IMR-90 (cell line): Measurements from ENCODE around the gene MDH1B. TPM values are rescaled to one million over a fixed set of nuclear protein-coding genes. Genes with fewer than 3 reads are reported as not detected.

Experiments used
- ATAC-seq: fragments of 200-7000 bp; cut with Tn5 transposase; 2 replicates; pipeline ENCODE4 v1.9.1; 2020; ENCODE audit warnings: low read depth, mild to moderate bottlenecking, moderate library complexity
- Bru-seq: library from RNA; stranded (reverse); fragments of 400-500 nt; gene quantifications from one replicate; lab custom pipeline; 2021; lab: Mats Ljungman, UMichigan
- BruChase-seq, 2 experiments: library from RNA; stranded (reverse); fragments of 400-500 nt; gene quantifications; one replicate each; lab custom pipeline; 2021; lab: Mats Ljungman, UMichigan
- BruUV-seq: library from RNA; stranded (reverse); fragments of 400-500 nt; replicated peaks from 2 replicates; lab custom pipeline; 2021; lab: Mats Ljungman, UMichigan
- CTCF ChIA-PET: fragments of 300-600 bp; formaldehyde crosslinking; extraction: SDS; loops from one replicate; lab custom pipeline; 2021; ENCODE audit warnings: antibody characterized with exemption; lab: Yijun Ruan, JAX
- POLR2A ChIA-PET: fragments of 300-600 bp; sonication (Branson Sonifier 250); formaldehyde crosslinking; loops from one replicate; lab custom pipeline; 2022; ENCODE audit warnings: antibody characterized with exemption; ENCODE audit not compliant: unreplicated experiment; lab: Charles Lee
- DNase-seq: peaks from one replicate; pipeline ENCODE4 v3.0.0; 2013
- H2AFZ ChIP-seq: replicated peaks from 2 replicates; pipeline ENCODE3; 2013; ENCODE audit warnings: low read length, mild to moderate bottlenecking; ENCODE audit not compliant: poor library complexity
- H2AK5ac ChIP-seq: 2 replicates; pipeline ENCODE4 v1.6.1; 2013; ENCODE audit warnings: low read depth, low read length, inconsistent platforms
- H2AK9ac ChIP-seq: replicated peaks from 2 replicates; pipeline ENCODE3; 2013; ENCODE audit warnings: mild to moderate bottlenecking, low read depth, low read length, moderate library complexity; ENCODE audit not compliant: poor library complexity
- H2BK120ac ChIP-seq: 2 replicates; pipeline ENCODE4 v1.6.1; 2013; ENCODE audit warnings: low read depth, low read length, inconsistent platforms
- H2BK15ac ChIP-seq: 3 replicates; pipeline ENCODE4 v1.6.1; 2013; ENCODE audit warnings: low read depth, low read length, inconsistent platforms
- H2BK20ac ChIP-seq: 2 replicates; pipeline ENCODE4 v1.6.1; 2013; ENCODE audit warnings: low read depth, mild to moderate bottlenecking, inconsistent platforms, low read length, moderate library complexity
- H2BK5ac ChIP-seq: 2 replicates; pipeline ENCODE4 v1.6.1; 2013; ENCODE audit warnings: mild to moderate bottlenecking, low read depth, low read length, inconsistent platforms; ENCODE audit not compliant: poor library complexity, severe bottlenecking
- H3K14ac ChIP-seq: replicated peaks from 2 replicates; pipeline ENCODE4 v1.6.1; 2013; ENCODE audit warnings: low read depth, low read length, inconsistent platforms
- H3K18ac ChIP-seq: 2 replicates; pipeline ENCODE4 v1.6.1; 2013; ENCODE audit warnings: low read depth, low read length, control low read depth
- H3K23ac ChIP-seq: 2 replicates; pipeline ENCODE4 v1.6.1; 2013; ENCODE audit warnings: low read depth, low read length, inconsistent platforms
- H3K27ac ChIP-seq: 2 replicates; pipeline ENCODE4 v1.5.1; 2013; ENCODE audit warnings: mild to moderate bottlenecking, control low read depth, low read length; ENCODE audit not compliant: insufficient read depth
- H3K27me3 ChIP-seq: 2 replicates; pipeline ENCODE4 v1.6.1; 2013; ENCODE audit warnings: low read length; ENCODE audit not compliant: control insufficient read depth, insufficient read depth
- H3K36me3 ChIP-seq: 2 replicates; pipeline ENCODE4 v1.6.1; 2013; ENCODE audit warnings: low read length, mixed read lengths; ENCODE audit not compliant: control insufficient read depth, insufficient read depth
- H3K4ac ChIP-seq: 2 replicates; pipeline ENCODE4 v1.6.1; 2013; ENCODE audit warnings: low read depth, low read length, inconsistent platforms
- H3K4me1 ChIP-seq: 2 replicates; pipeline ENCODE4 v1.6.1; 2013; ENCODE audit warnings: low read length, mixed read lengths; ENCODE audit not compliant: control insufficient read depth, insufficient read depth
- H3K4me2 ChIP-seq: 2 replicates; pipeline ENCODE4 v1.6.1; 2013; ENCODE audit warnings: low read depth, mild to moderate bottlenecking, control low read depth, low read length, moderate library complexity
- H3K4me3 ChIP-seq: 2 replicates; pipeline ENCODE4 v1.5.1; 2013; ENCODE audit warnings: low read depth, mild to moderate bottlenecking, control low read depth, low read length, moderate library complexity; ENCODE audit not compliant: insufficient read depth
- H3K56ac ChIP-seq: 2 replicates; pipeline ENCODE4 v1.6.1; 2013; ENCODE audit warnings: low read length, inconsistent platforms; ENCODE audit not compliant: insufficient read depth; ENCODE audit errors: extremely low read depth
- H3K79me1 ChIP-seq, 2 experiments: 2 replicates each; pipeline ENCODE4 v1.6.1; 2013; ENCODE audit warnings: low read length in 2 of 2, inconsistent platforms in 1 of 2, low read depth in 1 of 2
- H3K9ac ChIP-seq: 2 replicates; pipeline ENCODE4 v1.6.1; 2013; ENCODE audit warnings: low read depth, low read length, control low read depth
- H3K9me1 ChIP-seq: 2 replicates; pipeline ENCODE4 v1.6.1; 2013; ENCODE audit warnings: low read length, inconsistent platforms; ENCODE audit not compliant: insufficient read depth
- H3K9me3 ChIP-seq: 2 replicates; pipeline ENCODE4 v1.6.1; 2013; ENCODE audit warnings: low read length; ENCODE audit not compliant: control insufficient read depth, insufficient read depth
- H4K20me1 ChIP-seq: 2 replicates; pipeline ENCODE4 v1.6.1; 2013; ENCODE audit warnings: low read length, inconsistent platforms; ENCODE audit not compliant: insufficient read depth
- H4K5ac ChIP-seq: 2 replicates; pipeline ENCODE4 v1.6.1; 2013; ENCODE audit warnings: mild to moderate bottlenecking, low read depth, low read length, control low read depth
- H4K8ac ChIP-seq, 2 experiments: 2 replicates each; pipeline ENCODE4 v1.6.1; 2013; ENCODE audit warnings: low read depth in 2 of 2, low read length in 2 of 2, control low read depth in 1 of 2, inconsistent platforms in 1 of 2
- H4K91ac ChIP-seq: 2 replicates; pipeline ENCODE4 v1.6.1; 2013; ENCODE audit warnings: low read depth, low read length, inconsistent platforms; ENCODE audit not compliant: insufficient read depth
- CEBPB ChIP-seq: IDR thresholded peaks from 2 replicates; pipeline ENCODE4 v1.6.1; 2012; ENCODE audit warnings: low read depth, low read length, improper control_type of control experiment
- FOS ChIP-seq: fragments of 150-350 bp; IDR thresholded peaks from 2 replicates; pipeline ENCODE4 v1.6.1; 2016; ENCODE audit warnings: low read depth, low read length
- MXI1 ChIP-seq: IDR thresholded peaks from 2 replicates; pipeline ENCODE4 v1.6.1; 2012; ENCODE audit warnings: low read depth, mild to moderate bottlenecking, low read length, moderate library complexity, borderline replicate concordance
- POLR2A ChIP-seq: IDR thresholded peaks from 2 replicates; pipeline ENCODE4 v1.6.1; 2012; ENCODE audit warnings: mild to moderate bottlenecking, low read depth, low read length
- RAD21 ChIP-seq: IDR thresholded peaks from 2 replicates; pipeline ENCODE4 v1.6.1; 2012; ENCODE audit warnings: low read length, improper control_type of control experiment
- WGBS, 2 experiments: methylation state at CpG; one replicate each; pipeline versions ENCODE4 v1.1.5 to v1.1.7; 2013; ENCODE audit warnings: missing lambda C conversion rate in 2 of 2; ENCODE audit not compliant: insufficient read length in 1 of 2; ENCODE audit errors: extremely low coverage in 2 of 2; 5-methylcytosine and 5-hydroxymethylcytosine counted together
- dilution Hi-C: fragments of 300-500 bp; cut with HindIII; formaldehyde crosslinking; loops from one replicate; pipeline ENCODE4 v1.14.3; 2018; ENCODE audit warnings: low sequenced_read_pairs; ENCODE audit not compliant: unreplicated experiment
- in situ Hi-C: fragments of 300-500 bp; cut with MboI; formaldehyde crosslinking; loops from 3 replicates; pipeline ENCODE4 v1.14.3; 2019; ENCODE audit warnings: low sequenced_read_pairs, inconsistent platforms, mixed read lengths
- intact Hi-C: fragments of 100-400 bp; cut with micrococcal nuclease; formaldehyde crosslinking; loops from 2 replicates; pipeline ENCODE4 v1.10.0; 2022
- long read RNA-seq: library from polyadenylated mRNA; unstranded; transcript quantifications from one replicate; pipeline ENCODE4 v2.0.0, GENCODE V29; 2021; ENCODE audit not compliant: unreplicated experiment
- polyA plus RNA-seq, 3 experiments: library from polyadenylated mRNA; depleted of rRNA; stranded (reverse); fragments of >200 nt; gene quantifications; 2 replicates each; pipeline ENCODE4 v1.2.3, GENCODE V29; 2012; ENCODE audit warnings: low replicate concordance in 1 of 3
- total RNA-seq: library from RNA; depleted of rRNA; stranded (reverse); fragments of >200 nt; gene quantifications from 2 replicates; pipeline ENCODE4 v1.2.3, GENCODE V29; 2012; rRNA removed

Gene MDH1B
- total RNA-seq, result 0.54 and 0.56 TPM in 2 replicates
- polyA plus RNA-seq (2012; rRNA removed), result 0.38 and 0.53 TPM in 2 replicates
- 0.19 and 0.35 TPM in 2 replicates for polyA plus RNA-seq (2012; cell fraction: cytosol; rRNA removed)
- 0.11 and 0.71 TPM in 2 replicates for polyA plus RNA-seq (2012; cell fraction: nucleus; rRNA removed; ENCODE audit: low replicate concordance)
- Bru-seq, nascent RNA, result percentile 18 among the genes with signal in this experiment
- BruChase-seq, experiment 1, labeled RNA remaining after a 6-hour chase, result percentile 19 among the genes with signal in this experiment
- BruChase-seq, experiment 2, labeled RNA remaining after a 2-hour chase, result percentile 19 among the genes with signal in this experiment
- long read RNA-seq, partial matches to known transcripts, result 1 of 1 reads
- long read RNA-seq, other reads (novel, unspliced or antisense), result 0 of 1 reads

GRCh38 chr2:206765242-206766056, at the start of gene MDH1B, which contains the start of gene FASTKD2:
TSS of gene MDH1B (minus strand) at chr2:206765328. CDS start at chr2:206765271, 57 bp downstream.
TSS of gene FASTKD2 (plus strand) at chr2:206765606. CDS start at chr2:206766694, 1,088 bp downstream.
- no TSS peak for BruUV-seq

More at GRCh38 chr2:206765242-206766056, at the start of gene MDH1B, which contains the start of gene FASTKD2:
- intact Hi-C loops, result no loop called here
- no peaks in the 10 kb centered on the region for H3K27me3 ChIP-seq
- H3K9ac ChIP-seq, result peak within 1 kb of the TSS; percentile 94
- peak within 1 kb of the TSS; percentile 90 for H3K4me2 ChIP-seq
- H2BK20ac ChIP-seq, result peak within 1 kb of the TSS; percentile 77
- no peak within 1 kb of the TSS for H2AK5ac ChIP-seq
- H3K9me1 ChIP-seq, result no peaks in the 10 kb centered on the region
- peak; percentile 91 for TF ChIP-seq POLR2A
- peak; percentile 84; the same call in 1 of the 2 replicates for TF ChIP-seq MXI1
- no peak; the same call in 1 of the 2 replicates for TF ChIP-seq FOS
- TF ChIP-seq CEBPB, result no peak
- no peak for TF ChIP-seq RAD21
- H4K8ac ChIP-seq, result peak within 1 kb of the TSS; percentile 51 to 97
- peak within 1 kb of the TSS; percentile 94 for H3K56ac ChIP-seq
- H2BK5ac ChIP-seq, result peak within 1 kb of the TSS; percentile 86
- no peaks in the 10 kb centered on the region for H3K4me1 ChIP-seq
- H3K18ac ChIP-seq, result peak within 1 kb of the TSS; percentile 94
- POLR2A ChIA-PET, result no interaction called here
- ATAC-seq (peak; percentile 95), DNase-seq (peak; percentile 97)
- H2BK120ac ChIP-seq, result peak within 1 kb of the TSS; percentile 87
- peak within 1 kb of the TSS; percentile 70 for H2AK9ac ChIP-seq
- no peaks in the 10 kb centered on the region for H3K9me3 ChIP-seq
- H3K27ac ChIP-seq, result peak within 1 kb of the TSS; percentile 90
- peak within 1 kb of the TSS; percentile 93 for H4K5ac ChIP-seq
- H3K36me3 ChIP-seq, result peaks cover 2% of the 10 kb centered on the region; the same call in 1 of the 2 replicates
- H4K91ac ChIP-seq, result peak within 1 kb of the TSS; percentile 94
- peak within 1 kb of the TSS; percentile 92 for H2AFZ ChIP-seq
- WGBS, 2 experiments, result 2% methylated on average over 13 of the region's 46 CpGs; no CpG with 5 or more reads in 1 of the 2 experiments
- peak within 1 kb of the TSS; percentile 89 for H3K23ac ChIP-seq
- in situ Hi-C loops, result no loop called here
- dilution Hi-C loops, result no loop called here
- H3K79me1 ChIP-seq, result peaks cover 10 to 14% of the 10 kb centered on the region in 2 experiments
- H2BK15ac ChIP-seq, result peak within 1 kb of the TSS; percentile 93; the same call in 1 of the 3 replicates
- peak within 1 kb of the TSS; percentile 85 for H3K4ac ChIP-seq
- H3K14ac ChIP-seq, result peak within 1 kb of the TSS; percentile 80
- CTCF ChIA-PET, result interaction anchor here (0.7 to 1.5 kb wide), 2 partner anchors 15 to 984 kb away, joined by 3 read pairs; no protein-coding TSS in a partner anchor
- no peaks in the 10 kb centered on the region for H4K20me1 ChIP-seq
- peak within 1 kb of the TSS; percentile 75 for H3K4me3 ChIP-seq
